H1 (cell line): ENCODE measurements around the gene KLHL30. TPM values are rescaled to one million over a fixed set of nuclear protein-coding genes. Genes with fewer than 3 reads are reported as not detected.

ENCODE experiments used
- CTCF ChIA-PET: fragments of 300-600 bp; sonication (Branson Sonifier 250); formaldehyde crosslinking; loops from one replicate; lab custom pipeline; 2021; ENCODE audit not compliant: partially characterized antibody; lab: Charles Lee
- POLR2A ChIA-PET: fragments of 300-600 bp; sonication (Branson Sonifier 250); formaldehyde crosslinking; loops from one replicate; lab custom pipeline; 2021; ENCODE audit warnings: inconsistent platforms; ENCODE audit not compliant: partially characterized antibody; lab: Charles Lee
- DNase-seq, 2 experiments: peaks; one replicate each; pipeline versions ENCODE4 v3.0.0 to v3.0.0-alpha.2; 2010 to 2022; ENCODE audit warnings: low spot score in 2 of 2, low read depth in 1 of 2, mixed read lengths in 1 of 2
- FAIRE-seq: peaks from 2 replicates; lab custom pipeline; 2011; peaks lifted over from hg19 to GRCh38; lab: Jason Lieb, UNC
- H2AFZ ChIP-seq: 2 replicates; pipeline ENCODE4 v1.8.1; 2012; ENCODE audit warnings: low read length, inconsistent platforms
- H2AK5ac ChIP-seq: 2 replicates; pipeline ENCODE4 v1.6.1; 2013; ENCODE audit warnings: low read depth, low read length
- H2BK120ac ChIP-seq: replicated peaks from 2 replicates; pipeline ENCODE3; 2013; ENCODE audit warnings: low read depth, low read length, inconsistent platforms
- H2BK12ac ChIP-seq: 2 replicates; pipeline ENCODE4 v1.6.1; 2013; ENCODE audit warnings: low read depth, low read length
- H2BK15ac ChIP-seq: 2 replicates; pipeline ENCODE4 v1.6.1; 2013; ENCODE audit warnings: low read length
- H2BK20ac ChIP-seq: 2 replicates; pipeline ENCODE4 v1.6.1; 2013; ENCODE audit warnings: low read length
- H2BK5ac ChIP-seq: 2 replicates; pipeline ENCODE4 v1.6.1; 2013; ENCODE audit warnings: low read depth, low read length
- H3K14ac ChIP-seq: 2 replicates; pipeline ENCODE4 v1.6.1; 2013; ENCODE audit warnings: inconsistent platforms; ENCODE audit not compliant: insufficient read length
- H3K18ac ChIP-seq: 2 replicates; pipeline ENCODE4 v1.6.1; 2013; ENCODE audit warnings: low read length; ENCODE audit errors: extremely low read depth
- H3K23ac ChIP-seq: 2 replicates; pipeline ENCODE4 v1.6.1; 2013; ENCODE audit warnings: inconsistent platforms; ENCODE audit not compliant: insufficient read length
- H3K23me2 ChIP-seq: 2 replicates; pipeline ENCODE4 v1.6.1; 2013; ENCODE audit warnings: low read depth, low read length
- H3K27ac ChIP-seq: 2 replicates; pipeline ENCODE4 v1.6.1; 2011; ENCODE audit warnings: low read depth, low read length, inconsistent platforms
- H3K27me3 ChIP-seq, 4 experiments: replicated peaks in 1 of 4; 1 replicate in 1 of 4; 2 replicates in 3 of 4; pipeline versions ENCODE4 v1.6.1 to v1.8.1; 2011 to 2013; ENCODE audit warnings: low read length in 3 of 4, mild to moderate bottlenecking in 3 of 4, inconsistent platforms in 2 of 4, mixed read lengths in 2 of 4, moderate library complexity in 1 of 4; ENCODE audit not compliant: control insufficient read depth in 3 of 4, insufficient read depth in 3 of 4; ENCODE audit errors: extremely low read depth in 1 of 4
- H3K36me3 ChIP-seq, 4 experiments: 2 replicates each; pipeline versions ENCODE4 v1.6.1 to v1.8.1; 2011 to 2013; ENCODE audit warnings: mild to moderate bottlenecking in 4 of 4, low read length in 3 of 4, moderate library complexity in 2 of 4, control low read depth in 1 of 4, inconsistent platforms in 1 of 4; ENCODE audit not compliant: insufficient read depth in 4 of 4, control insufficient read depth in 2 of 4
- H3K4ac ChIP-seq: replicated peaks from 2 replicates; pipeline ENCODE3; 2013; ENCODE audit warnings: low read length, low read depth, mixed read lengths, inconsistent platforms; ENCODE audit not compliant: insufficient read length
- H3K4me1 ChIP-seq, 4 experiments: replicated peaks in 1 of 4; 1 replicate in 1 of 4; 2 replicates in 3 of 4; pipeline versions ENCODE4 v1.6.1 to v1.8.1; 2011 to 2013; ENCODE audit warnings: low read length in 3 of 4, inconsistent platforms in 2 of 4, mixed read lengths in 1 of 4; ENCODE audit not compliant: insufficient read depth in 4 of 4, control insufficient read depth in 3 of 4
- H3K4me2 ChIP-seq, 2 experiments: 2 replicates each; pipeline versions ENCODE4 v1.6.1 to v1.8.1; 2011 to 2013; ENCODE audit warnings: low read depth in 2 of 2, low read length in 2 of 2, control low read depth in 1 of 2, inconsistent platforms in 1 of 2, mild to moderate bottlenecking in 1 of 2; ENCODE audit not compliant: insufficient read depth in 1 of 2
- H3K4me3 ChIP-seq, 4 experiments: fragments of 200-600, 300-600 bp in 1 of 4; sonication (generic), shearing (Covaris generic), sonication (Bioruptor Twin) in 1 of 4; 2 replicates each; pipeline versions ENCODE4 v1.5.1 to v1.8.1; 2011 to 2016; ENCODE audit warnings: low read length in 4 of 4, low read depth in 3 of 4, control low read depth in 2 of 4, inconsistent platforms in 2 of 4, mild to moderate bottlenecking in 2 of 4, mixed read lengths in 1 of 4, moderate library complexity in 1 of 4; ENCODE audit not compliant: insufficient read depth in 2 of 4; ENCODE audit errors: extremely low read depth in 1 of 4
- H3K56ac ChIP-seq: replicated peaks from 2 replicates; pipeline ENCODE3; 2013; ENCODE audit warnings: low read depth, mild to moderate bottlenecking, mixed read lengths, low read length, inconsistent platforms; ENCODE audit not compliant: insufficient read length
- H3K79me1 ChIP-seq: 2 replicates; pipeline ENCODE4 v1.6.1; 2013; ENCODE audit warnings: low read depth, low read length, control low read depth
- H3K79me2 ChIP-seq, 2 experiments: 2 replicates each; pipeline versions ENCODE4 v1.6.1 to v1.8.1; 2012 to 2013; ENCODE audit warnings: low read length in 2 of 2, mild to moderate bottlenecking in 2 of 2, inconsistent platforms in 1 of 2; ENCODE audit not compliant: insufficient read depth in 2 of 2, control insufficient read depth in 1 of 2
- H3K9ac ChIP-seq, 4 experiments: replicated peaks in 1 of 4; 1 replicate in 1 of 4; 2 replicates in 3 of 4; pipeline versions ENCODE4 v1.6.1 to v1.8.1; 2011 to 2013; ENCODE audit warnings: low read depth in 3 of 4, low read length in 3 of 4, control low read depth in 2 of 4, mild to moderate bottlenecking in 2 of 4, moderate library complexity in 2 of 4, inconsistent platforms in 1 of 4; ENCODE audit errors: extremely low read depth in 1 of 4
- H3K9me3 ChIP-seq, 2 experiments: 2 replicates each; pipeline versions ENCODE4 v1.6.1 to v1.8.1; 2012 to 2013; ENCODE audit warnings: mild to moderate bottlenecking in 2 of 2, moderate library complexity in 2 of 2, control low read depth in 1 of 2, inconsistent platforms in 1 of 2, low read depth in 1 of 2, low read length in 1 of 2, mixed read lengths in 1 of 2; ENCODE audit not compliant: insufficient read depth in 2 of 2
- H4K20me1 ChIP-seq, 2 experiments: replicated peaks in 1 of 2; 2 replicates each; pipeline versions ENCODE3 to v1.8.1; 2011 to 2013; ENCODE audit warnings: inconsistent platforms in 2 of 2, low read length in 2 of 2, mild to moderate bottlenecking in 1 of 2; ENCODE audit not compliant: insufficient read depth in 2 of 2, control insufficient read depth in 1 of 2
- H4K5ac ChIP-seq: 2 replicates; pipeline ENCODE4 v1.6.1; 2013; ENCODE audit warnings: low read length, low read depth, mixed read lengths, inconsistent platforms; ENCODE audit not compliant: insufficient read length
- H4K8ac ChIP-seq: 2 replicates; pipeline ENCODE4 v1.8.0; 2013; ENCODE audit warnings: mild to moderate bottlenecking, moderate library complexity, low read length, inconsistent platforms; ENCODE audit not compliant: insufficient read depth; ENCODE audit errors: extremely low read depth
- H4K91ac ChIP-seq: replicated peaks from 2 replicates; pipeline ENCODE3; 2013; ENCODE audit warnings: low read length, mixed read lengths, inconsistent platforms; ENCODE audit not compliant: insufficient read length
- SIX5 ChIP-seq: IDR thresholded peaks from 2 replicates; pipeline ENCODE4 v1.6.1; 2011; ENCODE audit warnings: mild to moderate bottlenecking, low read depth, low read length
- WGBS, 2 experiments: shearing (Covaris generic) in 1 of 2; methylation state at CpG; one replicate each; pipeline versions ENCODE4 v1.1.6 to v1.1.7; 2013 to 2015; ENCODE audit warnings: low lambda C conversion rate in 2 of 2, mixed read lengths in 2 of 2, inconsistent platforms in 1 of 2, low coverage in 1 of 2, missing lambda C conversion rate in 1 of 2; ENCODE audit not compliant: insufficient replicate concordance in 2 of 2, insufficient coverage in 1 of 2, insufficient read length in 1 of 2; ENCODE audit errors: extremely low coverage in 1 of 2, missing lambda C conversion rate in 1 of 2; 5-methylcytosine and 5-hydroxymethylcytosine counted together
- polyA plus RNA-seq, 7 experiments: library from polyadenylated mRNA; depleted of rRNA in 3 of 7; stranded (reverse) in 5 of 7; unstranded in 2 of 7; fragments of >200 nt in 5 of 7; fragments of 200-250 nt in 2 of 7; gene quantifications; 1 replicate in 5 of 7; 2 replicates in 1 of 7; 4 replicates in 1 of 7; pipeline versions ENCODE4 v1.2.1 to v1.2.3, GENCODE V29; 2011 to 2013; ENCODE audit warnings: missing spikeins in 2 of 7, mixed read lengths in 2 of 7
- total RNA-seq: library from RNA; stranded (reverse); fragmentation: NEBNext Ultra II Directional; extraction: Animal tissue kit (Norgen Biotek cat#: 25700); gene quantifications from 2 replicates; pipeline ENCODE4 v1.2.1, GENCODE V29; 2021

The KLHL30 gene
- total and polyA plus RNA-seq, 2 of the 8 experiments (the other 6 are each of a cell fraction or from before 2014, with no cell fraction given), result not detected

DNA sequence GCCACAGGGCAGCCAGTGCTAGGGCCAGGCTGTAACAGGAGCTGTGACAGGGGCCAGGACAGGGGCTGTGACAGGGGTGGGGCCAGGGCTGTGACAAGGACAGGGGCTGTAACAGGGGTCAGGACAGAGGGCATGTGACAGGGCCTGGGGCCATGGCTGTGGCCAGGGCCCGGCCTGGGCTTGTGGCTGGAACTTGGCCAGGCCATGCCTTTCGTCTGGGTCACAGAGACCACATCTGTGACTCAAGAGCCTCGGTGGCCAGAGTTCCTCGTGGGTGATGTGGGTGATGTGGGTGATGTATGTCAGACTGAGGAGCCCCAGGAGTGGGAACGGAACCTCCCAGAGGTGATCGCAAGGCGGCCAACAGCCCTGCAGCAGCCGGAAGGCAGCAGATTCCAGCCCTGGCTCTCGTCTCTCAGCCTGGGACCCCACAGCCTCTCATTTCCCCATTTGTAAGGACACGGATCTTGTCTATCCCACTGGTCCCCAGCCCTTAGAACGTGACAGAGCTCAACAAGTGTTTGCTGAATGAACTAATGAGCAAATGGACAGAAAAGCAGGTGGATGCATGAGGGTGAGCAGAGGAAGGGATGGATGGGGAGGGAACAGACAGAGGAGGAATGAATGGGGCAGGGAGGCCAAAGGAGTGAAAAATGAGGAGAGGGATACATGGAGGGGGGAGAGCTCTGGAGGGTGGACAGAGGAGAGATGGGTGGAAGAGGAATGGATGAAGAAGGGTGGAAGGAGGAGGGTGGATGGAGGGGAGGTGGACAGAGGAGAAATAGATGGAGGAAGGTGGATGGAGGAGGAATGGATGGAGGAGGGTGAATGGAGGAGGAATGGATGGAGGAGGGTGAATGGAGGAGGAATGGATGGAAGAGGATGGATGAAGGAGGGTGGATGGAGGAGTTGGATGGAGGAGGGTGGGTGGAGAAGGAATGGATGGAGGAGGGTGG lies 21.0 kb upstream of the KLHL30 start:
- no peak overlapping the region for H2AK5ac ChIP-seq
- H3K4me1 ChIP-seq, result peaks cover 0 to 6% (median 2%) of the 10 kb centered on the region in 4 experiments; a peak in 3 of 7 replicates
- H2AFZ ChIP-seq, result no peak overlapping the region
- no peak overlapping the region for H3K4me2 ChIP-seq
- H3K9me3 ChIP-seq, result peaks cover 0 to 5% of the 10 kb centered on the region in 2 experiments; a peak in 1 of 4 replicates
- no peak overlapping the region for H2BK20ac ChIP-seq
- no peak overlapping the region for H3K4me3 ChIP-seq
- H4K91ac ChIP-seq, result no peak overlapping the region
- H3K79me1 ChIP-seq, result no peaks in the 10 kb centered on the region
- H3K14ac ChIP-seq, result no peak overlapping the region
- no peak overlapping the region for H4K8ac ChIP-seq
- no peak overlapping the region for H2BK120ac ChIP-seq
- no peak for TF ChIP-seq SIX5
- WGBS, 2 experiments, result 87% methylated on average over 11 of the region's 11 CpGs; no CpG with 5 or more reads in 1 of the 2 experiments
- H4K20me1 ChIP-seq, result no peaks in the 10 kb centered on the region
- FAIRE-seq (no peak), DNase-seq (no peak)
- CTCF ChIA-PET, result interaction anchor here (0.8 kb wide), 1 partner anchor 34 kb away, joined by 3 read pairs; no protein-coding TSS in a partner anchor
- H3K23ac ChIP-seq, result no peak overlapping the region
- no peaks in the 10 kb centered on the region for H3K36me3 ChIP-seq
- H3K9ac ChIP-seq, result no peak overlapping the region
- no peak overlapping the region for H2BK5ac ChIP-seq
- H3K56ac ChIP-seq, result no peak overlapping the region
- H3K27me3 ChIP-seq, result no peaks in the 10 kb centered on the region; a peak in 1 of 7 replicates
- no peak overlapping the region for H2BK12ac ChIP-seq
- no peak overlapping the region for H3K27ac ChIP-seq
- POLR2A ChIA-PET, result interaction anchor here (0.9 kb wide), 1 partner anchor 19 kb away, joined by 3 read pairs; no protein-coding TSS in a partner anchor
- no peak overlapping the region for H3K18ac ChIP-seq
- no peak overlapping the region for H3K4ac ChIP-seq
- no peak overlapping the region for H2BK15ac ChIP-seq
- H3K23me2 ChIP-seq, result peaks cover 14% of the 10 kb centered on the region; the same call in 1 of the 2 replicates
- no peaks in the 10 kb centered on the region for H3K79me2 ChIP-seq
- H4K5ac ChIP-seq, result no peak overlapping the region
